PC-3 (cell line): Measurements from ENCODE around the gene CAMK1D. TPM values are rescaled to one million over a fixed set of nuclear protein-coding genes. Genes with fewer than 3 reads are reported as not detected.

ENCODE experiments used
- ATAC-seq: fragments of 200-7000 bp; cut with Tn5 transposase; 2 replicates; pipeline ENCODE4 v1.9.1; 2020; ENCODE audit warnings: mild to moderate bottlenecking, moderate library complexity
- BruUV-seq: library from RNA; stranded (reverse); fragments of 400-500 nt; replicated peaks from 2 replicates; lab custom pipeline; 2021; lab: Mats Ljungman, UMichigan
- CTCF ChIA-PET: fragments of 300-600 bp; sonication (Branson Sonifier 250); formaldehyde crosslinking; loops from one replicate; lab custom pipeline; 2022; ENCODE audit warnings: antibody characterized with exemption; lab: Charles Lee
- POLR2A ChIA-PET: fragments of 300-600 bp; sonication (Branson Sonifier 250); formaldehyde crosslinking; loops from one replicate; lab custom pipeline; 2022; ENCODE audit warnings: antibody characterized with exemption; ENCODE audit not compliant: unreplicated experiment; lab: Charles Lee
- DNase-seq: peaks from one replicate; pipeline ENCODE4 v3.0.0-alpha.2; 2015
- H2AFZ ChIP-seq: fragments of 300-600 bp; sonication (generic); 2 replicates; pipeline ENCODE4 v1.6.0; 2016; ENCODE audit warnings: antibody characterized with exemption, low read length
- H3F3A ChIP-seq: fragments of 300-600 bp; sonication (generic); one replicate; pipeline ENCODE4 v1.6.0; 2017; ENCODE audit warnings: antibody characterized with exemption, low read length, control low read depth, mild to moderate bottlenecking; ENCODE audit not compliant: unreplicated experiment
- H3K27ac ChIP-seq: fragments of 300-600 bp; sonication (generic); 2 replicates; pipeline ENCODE4 v1.5.1; 2016; ENCODE audit warnings: mild to moderate bottlenecking, low read length
- H3K27me3 ChIP-seq: fragments of 300-600 bp; sonication (generic); 2 replicates; pipeline ENCODE4 v1.6.1; 2016; ENCODE audit warnings: low read length, mixed read lengths
- H3K36me3 ChIP-seq: fragments of 300-600 bp; sonication (generic); 2 replicates; pipeline ENCODE4 v1.6.1; 2016; ENCODE audit warnings: low read depth, mixed run types, low read length, mixed read lengths
- H3K4me1 ChIP-seq: fragments of 300-600 bp; sonication (generic); 2 replicates; pipeline ENCODE4 v1.5.1; 2016; ENCODE audit warnings: low read length; ENCODE audit not compliant: insufficient read depth
- H3K4me2 ChIP-seq: fragments of 300-600 bp; sonication (generic); 2 replicates; pipeline ENCODE4 v1.6.0; 2016; ENCODE audit warnings: low read length
- H3K4me3 ChIP-seq: fragments of 300-600 bp; sonication (generic); 2 replicates; pipeline ENCODE4 v1.5.1; 2016; ENCODE audit warnings: mild to moderate bottlenecking, low read length, mixed read lengths
- H3K79me2 ChIP-seq: fragments of 300-600 bp; sonication (generic); 2 replicates; pipeline ENCODE4 v1.6.1; 2017; ENCODE audit warnings: low read length, mixed read lengths
- H3K9ac ChIP-seq: fragments of 300-600 bp; sonication (generic); 2 replicates; pipeline ENCODE4 v1.6.0; 2016; ENCODE audit warnings: mild to moderate bottlenecking, low read length
- H3K9me2 ChIP-seq: fragments of 300-600 bp; sonication (generic); replicated peaks from 2 replicates; pipeline ENCODE4 v1.6.1; 2016; ENCODE audit warnings: mixed run types, low read length, mixed read lengths
- H3K9me3 ChIP-seq: fragments of 300-600 bp; sonication (generic); 2 replicates; pipeline ENCODE4 v1.6.1; 2016; ENCODE audit warnings: low read length, mixed read lengths
- H4K20me1 ChIP-seq: fragments of 300-600 bp; sonication (generic); 2 replicates; pipeline ENCODE4 v1.6.1; 2016; ENCODE audit warnings: low read length, mixed read lengths
- EZH2 ChIP-seq: fragments of 300-600 bp; sonication (generic); IDR thresholded peaks from one replicate; pipeline ENCODE4 v1.6.1; 2017; ENCODE audit warnings: antibody characterized with exemption, mild to moderate bottlenecking, low read length; ENCODE audit not compliant: unreplicated experiment
- EZH2phosphoT487 ChIP-seq: fragments of 300-600 bp; sonication (generic); IDR thresholded peaks from 2 replicates; pipeline ENCODE4 v1.6.1; 2018; ENCODE audit warnings: mild to moderate bottlenecking, antibody characterized with exemption, low read length, borderline replicate concordance
- intact Hi-C: fragments of 100-400 bp; cut with micrococcal nuclease; formaldehyde crosslinking; loops from 2 replicates; pipeline ENCODE4 v1.9.0; 2023
- total RNA-seq: library from RNA; depleted of rRNA; stranded (reverse); fragments of >200 nt; gene quantifications from 2 replicates; pipeline ENCODE4 v1.2.3, GENCODE V29; 2014
- TF ChIP-seq, protein P1 (sequence below): fragments of 300-600 bp; sonication (generic); conservative IDR thresholded peaks from 2 replicates; pipeline ENCODE4 v1.5.1; 2017; ENCODE audit warnings: antibody characterized with exemption, low read depth, mild to moderate bottlenecking, low read length

Gene CAMK1D
- total RNA-seq, 1 experiment from 2014 or later = 1.3 TPM

- H4K20me1 ChIP-seq = no peaks in the 10 kb centered on the region
- H3K9ac ChIP-seq = no peak overlapping the region
- no TSS peak for BruUV-seq
- CTCF ChIA-PET = no interaction called here
- no peak for ATAC-seq
- no peaks in the 10 kb centered on the region for H3K79me2 ChIP-seq
- H3K4me3 ChIP-seq = no peak overlapping the region
- TF ChIP-seq, protein P1, sequence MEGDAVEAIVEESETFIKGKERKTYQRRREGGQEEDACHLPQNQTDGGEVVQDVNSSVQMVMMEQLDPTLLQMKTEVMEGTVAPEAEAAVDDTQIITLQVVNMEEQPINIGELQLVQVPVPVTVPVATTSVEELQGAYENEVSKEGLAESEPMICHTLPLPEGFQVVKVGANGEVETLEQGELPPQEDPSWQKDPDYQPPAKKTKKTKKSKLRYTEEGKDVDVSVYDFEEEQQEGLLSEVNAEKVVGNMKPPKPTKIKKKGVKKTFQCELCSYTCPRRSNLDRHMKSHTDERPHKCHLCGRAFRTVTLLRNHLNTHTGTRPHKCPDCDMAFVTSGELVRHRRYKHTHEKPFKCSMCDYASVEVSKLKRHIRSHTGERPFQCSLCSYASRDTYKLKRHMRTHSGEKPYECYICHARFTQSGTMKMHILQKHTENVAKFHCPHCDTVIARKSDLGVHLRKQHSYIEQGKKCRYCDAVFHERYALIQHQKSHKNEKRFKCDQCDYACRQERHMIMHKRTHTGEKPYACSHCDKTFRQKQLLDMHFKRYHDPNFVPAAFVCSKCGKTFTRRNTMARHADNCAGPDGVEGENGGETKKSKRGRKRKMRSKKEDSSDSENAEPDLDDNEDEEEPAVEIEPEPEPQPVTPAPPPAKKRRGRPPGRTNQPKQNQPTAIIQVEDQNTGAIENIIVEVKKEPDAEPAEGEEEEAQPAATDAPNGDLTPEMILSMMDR = no peak
- TF ChIP-seq EZH2phosphoT487 (no peak), EZH2 (no peak)
- no peaks in the 10 kb centered on the region for H3K36me3 ChIP-seq
- H3K4me1 ChIP-seq = no peaks in the 10 kb centered on the region
- intact Hi-C loops = no loop called here
- H3K27me3 ChIP-seq = no peaks in the 10 kb centered on the region
- no peak for DNase-seq
- no peaks in the 10 kb centered on the region for H3F3A ChIP-seq
- no peak overlapping the region for H3K27ac ChIP-seq
- POLR2A ChIA-PET = no interaction called here
- no peaks in the 10 kb centered on the region for H3K9me3 ChIP-seq
- no peaks in the 10 kb centered on the region for H3K9me2 ChIP-seq
- H3K4me2 ChIP-seq = no peak overlapping the region
- H2AFZ ChIP-seq = no peak overlapping the region
Observed at GRCh38 chr10:12874501-12874900, 525.2 kb downstream of the CAMK1D start.

GRCh38 chr10:12875100-12875499, 525.8 kb downstream of the CAMK1D start:
- ChIA-PET CTCF (no interaction called here), POLR2A (no interaction called here)
- Histone ChIP-seq H3K79me2 (no peaks in the 10 kb centered on the region), H3K27me3 (no peaks in the 10 kb centered on the region), H3K4me2 (no peak overlapping the region), H2AFZ (no peak overlapping the region), H3K4me3 (no peak overlapping the region), H3F3A (no peaks in the 10 kb centered on the region), H3K9me3 (no peaks in the 10 kb centered on the region), H3K27ac (no peak overlapping the region), H3K9me2 (no peaks in the 10 kb centered on the region), H3K9ac (no peak overlapping the region), H3K4me1 (no peaks in the 10 kb centered on the region), H4K20me1 (no peaks in the 10 kb centered on the region), H3K36me3 (no peaks in the 10 kb centered on the region)
- ATAC-seq = peak; percentile 35; the same call in 1 of the 2 replicates
- BruUV-seq = no TSS peak
- DNase-seq = peak; percentile 30
- TF ChIP-seq EZH2phosphoT487 (no peak), EZH2 (no peak)
- TF ChIP-seq, protein P1 = no peak
- intact Hi-C loops = no loop called here

DNA sequence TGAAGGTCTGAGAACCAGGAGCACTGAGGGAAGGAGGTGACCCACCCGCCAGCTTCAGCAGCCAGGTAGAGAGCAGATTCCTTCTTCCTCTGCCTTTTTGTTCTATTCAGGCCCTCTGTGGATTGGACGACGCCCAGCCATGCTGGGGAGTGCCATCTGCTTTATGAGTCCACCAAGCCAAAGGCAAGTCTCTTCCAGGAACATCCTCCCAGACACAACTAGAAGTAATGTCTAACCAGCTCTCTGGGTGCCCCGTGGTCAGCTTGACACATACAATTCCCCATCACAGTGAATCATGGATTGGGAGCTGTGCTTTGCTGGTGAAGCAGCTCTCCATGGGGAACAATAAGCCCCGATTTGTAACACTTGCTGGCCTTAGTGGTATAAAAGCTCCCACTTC, 526.9 kb downstream of the CAMK1D start:
- no peak overlapping the region for H2AFZ ChIP-seq
- intact Hi-C loops = no loop called here
- H3K4me2 ChIP-seq = no peak overlapping the region
- no TSS peak for BruUV-seq
- H3K9me3 ChIP-seq = no peaks in the 10 kb centered on the region
- CTCF ChIA-PET = interaction anchor here (0.6 to 0.7 kb wide), 2 partner anchors 24 to 627 kb away, joined by 3 to 4 read pairs; no protein-coding TSS in a partner anchor
- no peaks in the 10 kb centered on the region for H3K79me2 ChIP-seq
- no peaks in the 10 kb centered on the region for H3K27me3 ChIP-seq
- no peaks in the 10 kb centered on the region for H3K4me1 ChIP-seq
- POLR2A ChIA-PET = interaction anchor here (0.6 kb wide), 1 partner anchor 34 kb away, joined by 3 read pairs; no protein-coding TSS in a partner anchor
- no peak for DNase-seq
- ATAC-seq = no peak
- H3K4me3 ChIP-seq = no peak overlapping the region
- H3K27ac ChIP-seq = no peak overlapping the region
- H3K9me2 ChIP-seq = no peaks in the 10 kb centered on the region
- TF ChIP-seq, protein P1 = no peak
- no peak overlapping the region for H3K9ac ChIP-seq
- no peaks in the 10 kb centered on the region for H3F3A ChIP-seq
- no peaks in the 10 kb centered on the region for H4K20me1 ChIP-seq
- no peaks in the 10 kb centered on the region for H3K36me3 ChIP-seq
